ENCODE measurements around the gene TADA3.
A peak's percentile ranks its signal among the peaks of the same experiment; 100 is the strongest.

Gene TADA3

GRCh38 chr3:9809239-9809614, 17.0 kb upstream of the TADA3 start:
- no peak for DNase-seq

DNA sequence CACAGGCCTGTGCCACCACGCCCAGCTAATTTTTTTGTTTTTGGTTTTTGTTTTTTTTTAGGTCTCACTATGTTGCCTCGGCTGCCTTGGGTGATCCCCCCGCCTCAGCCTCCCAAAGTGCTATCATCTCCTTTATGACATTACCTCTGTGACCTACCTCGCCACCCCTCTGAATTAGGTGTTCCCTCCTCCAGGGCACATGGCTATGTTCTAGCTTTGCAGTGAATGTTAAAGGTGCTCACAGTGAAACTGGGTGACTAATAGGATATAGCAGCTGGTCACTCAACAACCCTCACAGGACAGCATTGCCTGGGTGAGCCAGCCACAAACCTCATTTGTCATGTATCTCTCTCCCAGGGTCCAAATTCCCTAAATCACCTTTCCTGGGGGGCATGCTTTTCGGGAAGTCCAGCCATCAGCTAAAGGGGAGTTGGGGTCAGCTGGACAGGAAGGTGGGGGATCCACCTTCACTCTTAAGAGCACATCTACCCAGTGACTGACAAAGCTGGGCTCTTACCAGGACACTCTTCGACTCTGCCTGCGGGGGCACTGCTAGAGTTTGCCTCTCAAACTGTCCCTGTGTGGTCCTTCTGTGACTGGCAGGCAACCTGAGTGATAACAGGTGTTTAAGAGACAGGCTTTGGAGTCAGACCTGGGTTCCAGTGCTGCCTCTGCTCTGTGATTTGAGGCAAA, 16.2 kb upstream of the TADA3 start:
- peak; percentile 83 for DNase-seq

DNA sequence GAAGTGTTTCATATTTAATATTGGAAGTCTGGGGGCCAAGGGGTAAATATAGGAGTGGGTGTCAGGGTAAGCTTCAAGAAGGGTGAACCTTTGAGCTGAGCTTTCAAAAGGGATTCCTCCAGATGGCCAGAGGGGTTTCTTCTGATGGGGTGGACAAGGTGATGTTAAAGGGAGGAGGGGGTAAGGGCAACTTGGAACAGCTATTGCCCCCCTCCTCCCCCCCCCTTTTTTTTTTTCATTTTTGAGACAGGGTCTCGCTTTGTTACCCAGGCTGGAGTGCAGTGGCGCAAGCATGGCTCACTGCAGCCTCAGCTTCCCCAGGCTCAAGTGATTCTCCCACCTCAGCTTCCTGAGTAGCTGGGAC, 15.7 kb upstream of the TADA3 start:
- DNase-seq: no peak

DNA sequence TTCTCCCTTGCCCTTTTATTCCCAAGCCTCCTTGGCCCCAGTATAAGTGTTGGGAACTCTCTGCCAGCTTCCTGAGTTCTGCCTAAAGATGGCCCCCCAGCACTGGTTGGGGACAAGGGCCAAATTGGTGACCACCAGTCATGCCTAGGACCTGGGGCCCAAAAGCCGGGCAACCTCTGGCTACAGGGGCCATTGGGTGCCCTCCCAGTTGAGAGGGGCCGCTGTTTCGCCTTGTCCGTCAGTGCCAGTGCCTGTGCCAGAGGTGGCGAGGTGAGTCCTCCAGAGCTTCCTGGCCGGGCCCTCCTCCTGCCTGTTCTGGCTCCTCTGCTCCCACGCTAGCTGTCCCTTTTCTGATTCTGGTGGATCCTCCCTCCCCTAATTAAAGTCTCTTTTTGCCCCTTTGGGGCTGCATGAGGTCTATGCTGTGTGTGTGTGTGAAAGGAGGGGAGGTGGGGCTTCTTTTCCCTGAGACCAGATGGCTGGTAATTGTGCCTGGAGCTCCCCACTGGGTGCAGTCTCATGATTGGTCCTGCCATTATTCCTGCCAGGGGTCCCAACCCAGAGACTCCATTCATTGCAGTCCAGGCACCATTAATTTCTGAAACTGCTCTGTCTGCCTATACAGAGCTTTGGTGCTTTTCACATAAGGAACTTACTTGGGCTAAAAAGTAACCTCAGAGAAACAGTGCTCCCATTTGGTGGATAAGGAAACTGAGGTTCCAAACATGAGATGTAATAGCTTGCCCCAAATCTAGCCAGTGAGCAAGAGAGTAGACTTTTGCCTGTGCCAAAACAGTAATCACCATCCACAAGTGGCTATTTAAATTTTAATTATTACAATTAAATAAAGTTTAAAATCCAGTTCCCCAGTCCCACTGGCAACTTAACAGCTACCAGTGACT, 14.7 kb upstream of the TADA3 start:
- no peak for DNase-seq

GRCh38 chr3:9806137-9806536, 13.9 kb upstream of the TADA3 start:
- no peak for DNase-seq

GRCh38 chr3:9804996-9805395, 12.7 kb upstream of the TADA3 start:
- no peak for DNase-seq

DNA sequence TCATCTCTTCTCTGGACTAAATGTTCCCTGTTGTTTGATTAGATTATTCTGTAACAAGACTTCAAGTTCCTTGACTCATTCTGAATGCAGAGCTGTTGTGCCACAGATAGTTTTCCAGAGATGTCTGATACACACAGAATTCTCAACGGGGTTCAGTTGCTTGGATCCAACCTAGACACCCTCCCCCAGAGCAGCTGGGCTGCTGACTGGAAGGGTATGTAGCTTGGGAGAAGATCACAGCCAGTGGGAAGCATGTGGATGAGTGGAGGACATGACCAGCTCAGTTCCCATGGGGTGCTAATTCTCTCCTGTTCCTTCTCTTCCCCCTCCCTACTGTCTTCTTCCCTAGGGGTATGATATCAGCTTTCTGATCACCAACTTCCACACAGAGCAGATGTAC, 11.2 kb upstream of the TADA3 start:
- DNase-seq: no peak

GRCh38 chr3:9800529-9800928, 8.3 kb upstream of the TADA3 start:
- no peak for DNase-seq

DNA sequence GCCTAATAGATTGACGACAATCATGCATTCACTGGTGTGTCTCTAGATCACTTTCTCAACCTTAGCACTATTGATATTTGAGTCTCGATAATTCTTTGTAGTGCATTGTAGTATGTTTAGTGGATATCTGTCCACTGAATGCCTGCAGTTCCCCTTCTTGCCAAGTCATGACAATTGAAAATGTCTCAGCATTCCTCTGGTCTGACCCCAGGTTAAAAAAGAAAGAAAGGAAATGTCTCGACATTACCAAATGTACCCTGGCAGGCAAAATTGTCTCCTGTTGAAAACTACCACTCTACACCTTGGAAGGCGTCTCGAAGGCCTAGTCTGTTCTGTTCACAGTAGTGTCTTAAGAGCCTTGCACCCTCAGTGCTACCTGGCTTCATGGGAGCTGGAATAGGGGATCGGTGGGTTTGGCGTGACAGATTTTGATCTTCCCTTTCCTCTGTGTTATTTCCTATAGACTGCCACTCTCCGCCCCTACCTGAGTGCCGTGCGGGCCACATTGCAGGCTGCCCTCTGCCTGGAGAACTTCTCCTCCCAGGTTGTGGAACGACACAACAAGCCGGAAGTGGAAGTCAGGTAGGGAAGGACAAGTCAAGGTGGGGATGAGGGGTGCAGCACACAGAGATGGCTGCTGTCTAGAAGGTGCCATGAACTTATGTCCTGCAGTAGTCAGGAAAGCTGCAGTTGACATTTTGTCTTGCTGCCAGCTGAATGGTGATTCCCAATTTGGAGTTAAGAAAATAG, 5.1 kb upstream of the TADA3 start:
- DNase-seq: no peak

DNA sequence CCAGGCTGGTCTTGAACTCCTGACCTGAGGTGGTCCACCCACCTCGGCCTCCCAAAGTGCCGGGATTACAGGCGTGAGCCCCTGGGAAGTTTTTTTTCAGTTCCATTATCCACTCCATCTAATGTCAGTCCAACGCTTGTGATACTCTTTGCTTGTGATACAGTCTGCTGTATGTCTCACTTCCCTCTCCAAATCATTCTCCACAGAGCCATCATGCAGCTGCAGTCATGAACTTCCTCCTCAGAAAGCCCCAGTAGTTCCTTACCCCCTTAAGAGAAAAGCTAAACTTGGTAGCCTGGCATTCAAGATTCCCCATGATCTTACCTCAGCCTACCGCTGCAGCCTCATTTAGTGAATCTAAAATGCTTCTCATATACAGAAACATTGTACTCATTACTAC, 2.9 kb upstream of the TADA3 start:
- no peak for DNase-seq

- DNase-seq: no peak
These were observed 2.1 kb upstream of the TADA3 start for GRCh38 chr3:9794400-9794799.

- DNase-seq: peak; percentile 77
These were observed 998 bp upstream of the TADA3 start for GRCh38 chr3:9793161-9793781.

GRCh38 chr3:9791790-9792404, 376 bp downstream of the TADA3 start:
- no peak for DNase-seq

DNA sequence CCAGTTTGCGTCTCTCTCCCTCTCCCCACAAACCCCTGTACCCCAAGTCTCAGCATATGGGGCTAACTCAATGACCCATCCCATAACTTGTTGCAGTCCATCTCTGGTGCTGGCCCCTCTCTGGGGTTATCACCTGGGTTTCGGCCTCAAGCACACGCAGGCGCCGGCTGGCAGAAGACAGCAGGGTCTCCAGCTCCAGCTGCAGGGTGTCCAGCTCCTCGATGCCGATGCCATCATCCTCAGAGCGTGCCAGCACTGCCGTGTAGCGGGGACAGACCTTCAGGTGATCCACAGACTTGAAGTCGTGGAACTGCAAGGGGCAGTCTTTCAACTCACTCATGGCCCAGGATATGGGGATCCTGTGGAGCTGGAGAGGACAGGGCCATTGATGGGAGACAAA, 1.1 kb downstream of the TADA3 start:
- no peak for DNase-seq

GRCh38 chr3:9787714-9788113, 4.6 kb downstream of the TADA3 start:
- DNase-seq: peak; percentile 38

DNA sequence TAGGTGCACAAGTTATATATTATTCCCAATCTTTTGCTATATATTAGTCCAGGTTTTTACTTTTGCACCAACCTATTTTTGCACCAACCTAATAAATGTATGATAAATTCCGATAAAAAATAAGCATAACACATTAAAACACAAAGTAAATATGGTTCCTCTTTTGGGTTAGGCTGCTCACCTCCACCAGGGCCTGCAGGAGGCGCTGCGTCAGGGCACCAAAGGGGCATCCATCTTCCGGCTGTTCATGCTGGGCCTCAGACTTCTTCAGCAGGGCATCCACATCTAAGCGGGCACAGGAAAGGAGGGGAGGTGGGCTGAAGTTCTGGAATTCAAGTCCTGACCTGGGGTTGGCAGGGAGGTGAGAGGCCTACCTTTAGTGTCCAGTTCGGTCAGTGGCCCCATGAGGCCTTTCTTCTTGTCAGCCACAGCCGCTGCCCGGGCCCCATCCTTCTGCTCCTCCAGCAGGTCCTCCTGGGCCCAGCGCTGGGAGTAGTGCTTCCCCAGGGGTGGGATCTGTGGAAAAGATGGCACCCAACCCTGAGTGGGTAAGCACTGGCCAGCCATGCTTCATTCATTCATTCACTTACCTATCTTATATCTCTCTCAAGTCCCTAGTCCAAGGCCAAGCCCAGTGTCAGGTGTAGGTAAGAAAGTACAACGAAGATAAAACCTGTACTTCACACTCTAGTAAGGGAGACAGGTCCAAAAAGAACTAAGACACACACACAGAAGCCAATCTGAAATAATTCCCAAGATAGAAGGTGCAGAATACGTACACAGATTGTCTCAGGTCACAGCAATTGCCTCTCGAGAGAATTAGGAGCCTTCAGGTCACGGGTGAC, 5.2 kb downstream of the TADA3 start:
- DNase-seq: peak; percentile 82

DNA sequence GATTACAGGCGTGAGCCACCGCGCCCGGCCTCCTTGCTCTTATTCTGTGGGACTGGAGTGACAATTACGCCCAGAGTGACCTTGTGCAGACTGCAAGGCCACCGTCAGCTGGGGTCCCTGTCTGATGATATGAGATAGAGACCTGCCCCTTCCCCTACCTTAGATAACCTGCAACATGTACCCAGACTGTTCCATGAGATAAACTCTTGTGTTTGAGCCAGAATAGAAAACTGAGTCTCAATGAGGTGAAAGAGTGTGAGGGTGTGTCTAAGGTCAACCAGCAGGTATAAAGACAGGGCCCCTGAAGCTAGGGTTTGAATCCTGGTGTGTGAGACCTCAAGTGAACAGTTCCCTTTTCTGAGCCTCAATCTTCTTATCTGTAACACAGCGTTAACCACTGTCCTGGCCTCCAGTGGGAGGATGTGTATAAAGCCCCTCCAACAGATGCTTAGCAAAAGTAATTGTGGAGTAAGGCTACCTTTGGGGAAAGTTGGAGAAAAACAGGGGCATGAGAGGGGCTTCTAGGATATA, 6.0 kb downstream of the TADA3 start:
- DNase-seq: peak; percentile 93

DNA sequence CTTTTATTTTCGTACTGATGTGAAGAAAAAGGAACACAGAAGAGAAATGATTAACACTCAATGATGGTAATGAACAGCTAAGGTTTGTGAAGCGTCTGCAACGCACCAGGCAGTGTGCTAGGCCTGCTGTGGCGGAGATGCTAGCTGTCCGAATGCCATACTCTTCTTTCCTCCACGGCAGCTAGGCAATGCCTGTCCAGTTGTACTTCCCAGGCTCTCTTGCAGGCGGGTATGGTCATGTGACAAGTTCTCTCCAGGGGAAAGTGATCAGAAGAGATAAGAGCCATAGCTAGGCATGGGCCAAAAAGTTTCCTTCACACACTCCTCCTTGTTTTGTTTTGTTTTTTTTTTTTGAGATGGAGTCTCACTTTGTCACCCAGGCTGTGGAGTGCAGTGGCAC, 6.7 kb downstream of the TADA3 start:
- DNase-seq: peak; percentile 84

DNA sequence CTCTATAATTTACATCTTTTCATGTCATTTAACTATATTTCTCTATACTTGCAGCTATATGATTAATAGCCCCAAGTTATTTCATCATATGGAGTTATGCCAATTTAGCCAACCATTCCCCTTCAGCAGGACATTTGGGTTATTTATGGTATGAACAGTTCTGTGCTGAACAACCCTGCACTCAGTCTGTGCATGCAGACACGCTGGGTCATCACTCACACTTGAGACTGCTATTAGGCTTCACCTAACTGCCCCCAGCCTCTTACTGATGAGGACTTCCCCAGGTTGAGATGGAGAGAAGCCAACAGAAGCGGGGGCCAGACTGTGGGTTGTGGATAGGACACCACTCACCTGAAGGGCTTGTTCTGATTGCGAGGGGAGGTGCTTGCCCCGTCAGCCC, 7.3 kb downstream of the TADA3 start:
- no peak for DNase-seq

GRCh38 chr3:9783954-9784353, 8.3 kb downstream of the TADA3 start:
- DNase-seq: no peak

DNA sequence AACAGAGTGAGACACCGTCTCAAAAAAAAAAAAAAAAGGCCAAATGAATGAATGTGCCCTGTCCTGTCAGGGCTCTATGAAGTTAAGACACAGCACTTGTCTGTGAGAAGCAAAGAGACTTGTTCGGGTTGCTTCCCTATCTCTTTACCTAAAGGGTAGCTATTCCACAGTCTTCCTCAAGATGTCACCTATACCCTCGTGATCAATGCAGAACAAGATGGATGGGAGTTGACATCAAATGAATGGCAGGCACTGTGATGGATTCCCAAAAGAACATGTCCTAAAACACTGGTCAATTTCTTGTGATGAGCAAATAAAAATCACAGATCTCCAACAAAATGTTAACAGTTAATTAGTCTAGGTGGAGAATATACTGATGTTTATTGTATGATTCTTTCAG, 9.5 kb downstream of the TADA3 start:
- DNase-seq: peak; percentile 77
